ENCODE results near the gene JAKMIP2. TPM values are rescaled to one million over a fixed set of nuclear protein-coding genes. Genes with fewer than 3 reads are reported as not detected.
"Not testable (repeated sequence)": the region's sequence is repeated elsewhere in the genome, so short reads cannot be mapped to it uniquely, and the experiment has no call there.

The JAKMIP2 gene
- total RNA-seq, 1 donor from 2014 or later, result 1.8 TPM

GRCh38 chr5:147822686-147823491, 40.4 kb upstream of the JAKMIP2 start:
- Mint-ChIP-seq H3K27me3 (ENCODE audit: unreplicated experiment) (peaks cover 43% of the 10 kb centered on the region), H3K36me3 (ENCODE audit: unreplicated experiment) (no peaks in the 10 kb centered on the region), H3K4me3 (ENCODE audit: unreplicated experiment) (no peak overlapping the region), H3K9me3 (ENCODE audit: unreplicated experiment) (no peaks in the 10 kb centered on the region), H3K27ac (ENCODE audit: unreplicated experiment) (no peak overlapping the region), H3K4me1 (ENCODE audit: unreplicated experiment) (no peaks in the 10 kb centered on the region)
- TF ChIP-seq CTCF (IDR thresholded peaks at IDR 0.05), result peak; percentile 89
- no peak for DNase-seq (ENCODE audit: extremely low spot score, unreplicated experiment)

GRCh38 chr5:147822222-147822621, 39.7 kb upstream of the JAKMIP2 start:
- not testable (repeated sequence) for DNase-seq (ENCODE audit: extremely low spot score, unreplicated experiment); H3K4me1 Mint-ChIP-seq (ENCODE audit: unreplicated experiment); H3K4me3 Mint-ChIP-seq (ENCODE audit: unreplicated experiment); H3K36me3 Mint-ChIP-seq (ENCODE audit: unreplicated experiment); H3K9me3 Mint-ChIP-seq (ENCODE audit: unreplicated experiment); H3K27ac Mint-ChIP-seq (ENCODE audit: unreplicated experiment)
- peaks cover 48% of the 10 kb centered on the region for H3K27me3 Mint-ChIP-seq (ENCODE audit: unreplicated experiment)

GRCh38 chr5:147821766-147822165, 39.2 kb upstream of the JAKMIP2 start:
- H3K27me3 Mint-ChIP-seq (ENCODE audit: unreplicated experiment), result peaks cover 51% of the 10 kb centered on the region
- H3K4me3 Mint-ChIP-seq (ENCODE audit: unreplicated experiment), result no peak overlapping the region
- no peak for TF ChIP-seq CTCF (IDR thresholded peaks at IDR 0.05)
- no peak overlapping the region for H3K27ac Mint-ChIP-seq (ENCODE audit: unreplicated experiment)
- H3K9me3 Mint-ChIP-seq (ENCODE audit: unreplicated experiment), result no peaks in the 10 kb centered on the region
- no peaks in the 10 kb centered on the region for H3K36me3 Mint-ChIP-seq (ENCODE audit: unreplicated experiment)
- DNase-seq (ENCODE audit: extremely low spot score, unreplicated experiment), result no peak
- no peaks in the 10 kb centered on the region for H3K4me1 Mint-ChIP-seq (ENCODE audit: unreplicated experiment)

GRCh38 chr5:147819261-147819770, 36.8 kb upstream of the JAKMIP2 start:
- no peaks in the 10 kb centered on the region for H3K9me3 Mint-ChIP-seq (ENCODE audit: unreplicated experiment)
- no peaks in the 10 kb centered on the region for H3K36me3 Mint-ChIP-seq (ENCODE audit: unreplicated experiment)
- H3K27me3 Mint-ChIP-seq (ENCODE audit: unreplicated experiment), result peaks cover 44% of the 10 kb centered on the region
- H3K27ac Mint-ChIP-seq (ENCODE audit: unreplicated experiment), result no peak overlapping the region
- no peaks in the 10 kb centered on the region for H3K4me1 Mint-ChIP-seq (ENCODE audit: unreplicated experiment)
- TF ChIP-seq CTCF (IDR thresholded peaks at IDR 0.05), result no peak
- H3K4me3 Mint-ChIP-seq (ENCODE audit: unreplicated experiment), result no peak overlapping the region
- DNase-seq (ENCODE audit: extremely low spot score, unreplicated experiment), result no peak

- Mint-ChIP-seq H3K4me3 (ENCODE audit: unreplicated experiment) (no peak overlapping the region), H3K27me3 (ENCODE audit: unreplicated experiment) (peaks cover 50% of the 10 kb centered on the region), H3K36me3 (ENCODE audit: unreplicated experiment) (no peaks in the 10 kb centered on the region), H3K4me1 (ENCODE audit: unreplicated experiment) (no peaks in the 10 kb centered on the region), H3K27ac (ENCODE audit: unreplicated experiment) (no peak overlapping the region), H3K9me3 (ENCODE audit: unreplicated experiment) (no peaks in the 10 kb centered on the region)
- TF ChIP-seq CTCF (IDR thresholded peaks at IDR 0.05), result no peak
- DNase-seq (ENCODE audit: extremely low spot score, unreplicated experiment), result no peak
These were observed 35.8 kb upstream of the JAKMIP2 start for GRCh38 chr5:147818290-147818689.

Data from osteocyte (in vitro differentiated cells).